Parathyroid adenoma (tissue), 2 donors: Measurements from ENCODE around the gene MRPL38.
"Not testable (repeated sequence)": the region's sequence is repeated elsewhere in the genome, so short reads cannot be mapped to it uniquely, and the experiment has no call there.

Source experiments
- H2AFZ ChIP-seq: fragments of 300-600 bp; sonication (generic); one replicate; pipeline ENCODE4 v1.7.0; 2017; ENCODE audit warnings: antibody characterized with exemption, mild to moderate bottlenecking
- H3K27ac ChIP-seq: fragments of 300-600 bp; sonication (generic); one replicate; pipeline ENCODE4 v1.7.0; 2017
- H3K27me3 ChIP-seq: fragments of 300-600 bp; sonication (generic); one replicate; pipeline ENCODE4 v1.7.0; 2017; ENCODE audit warnings: low read length; ENCODE audit not compliant: control insufficient read depth, insufficient read depth
- H3K36me3 ChIP-seq: fragments of 300-600 bp; sonication (generic); one replicate; pipeline ENCODE4 v1.7.0; 2017; ENCODE audit warnings: low read length; ENCODE audit not compliant: control insufficient read depth, insufficient read depth
- H3K4me1 ChIP-seq: fragments of 300-600 bp; sonication (generic); one replicate; pipeline ENCODE4 v1.7.0; 2017; ENCODE audit warnings: control low read depth
- H3K4me2 ChIP-seq: fragments of 300-600 bp; sonication (generic); one replicate; pipeline ENCODE4 v1.7.0; 2017; ENCODE audit warnings: low read length
- H3K4me3 ChIP-seq: fragments of 300-600 bp; sonication (generic); one replicate; pipeline ENCODE4 v1.7.0; 2017; ENCODE audit warnings: low read depth, low read length
- H3K79me2 ChIP-seq: fragments of 300-600 bp; sonication (generic); one replicate; pipeline ENCODE4 v1.7.0; 2017; ENCODE audit warnings: control low read depth
- H3K9ac ChIP-seq: fragments of 300-600 bp; sonication (generic); one replicate; pipeline ENCODE4 v1.7.0; 2017; ENCODE audit warnings: mild to moderate bottlenecking
- H3K9me3 ChIP-seq: fragments of 300-600 bp; sonication (generic); one replicate; pipeline ENCODE4 v1.7.0; 2017; ENCODE audit warnings: low read length; ENCODE audit not compliant: control insufficient read depth
- CTCF ChIP-seq: fragments of 300-600 bp; sonication (generic); IDR thresholded peaks from one replicate; pipeline ENCODE4 v1.7.0; 2017; ENCODE audit warnings: antibody characterized with exemption, mild to moderate bottlenecking
- donor health status: primary hyperparathyroidism.

The MRPL38 gene

GRCh38 chr17:75853433-75853832 is 51.3 kb downstream of the MRPL38 start:
- H2AFZ ChIP-seq = no peak overlapping the region
- H3K36me3 ChIP-seq = no peaks in the 10 kb centered on the region
- H3K4me1 ChIP-seq = peaks cover 3% of the 10 kb centered on the region
- peak overlapping the region; percentile 25 for H3K27ac ChIP-seq
- H3K9ac ChIP-seq = no peak overlapping the region
- peaks cover 3% of the 10 kb centered on the region for H3K79me2 ChIP-seq
- TF ChIP-seq CTCF = no peak
- no peaks in the 10 kb centered on the region for H3K9me3 ChIP-seq
- no peaks in the 10 kb centered on the region for H3K27me3 ChIP-seq
- no peak overlapping the region for H3K4me3 ChIP-seq
- H3K4me2 ChIP-seq = peak overlapping the region; percentile 26

GRCh38 chr17:75851693-75851991 is 53.0 kb downstream of the MRPL38 start:
- not testable (repeated sequence) for H3K9ac ChIP-seq, H3K27ac ChIP-seq, H3K4me1 ChIP-seq

DNA sequence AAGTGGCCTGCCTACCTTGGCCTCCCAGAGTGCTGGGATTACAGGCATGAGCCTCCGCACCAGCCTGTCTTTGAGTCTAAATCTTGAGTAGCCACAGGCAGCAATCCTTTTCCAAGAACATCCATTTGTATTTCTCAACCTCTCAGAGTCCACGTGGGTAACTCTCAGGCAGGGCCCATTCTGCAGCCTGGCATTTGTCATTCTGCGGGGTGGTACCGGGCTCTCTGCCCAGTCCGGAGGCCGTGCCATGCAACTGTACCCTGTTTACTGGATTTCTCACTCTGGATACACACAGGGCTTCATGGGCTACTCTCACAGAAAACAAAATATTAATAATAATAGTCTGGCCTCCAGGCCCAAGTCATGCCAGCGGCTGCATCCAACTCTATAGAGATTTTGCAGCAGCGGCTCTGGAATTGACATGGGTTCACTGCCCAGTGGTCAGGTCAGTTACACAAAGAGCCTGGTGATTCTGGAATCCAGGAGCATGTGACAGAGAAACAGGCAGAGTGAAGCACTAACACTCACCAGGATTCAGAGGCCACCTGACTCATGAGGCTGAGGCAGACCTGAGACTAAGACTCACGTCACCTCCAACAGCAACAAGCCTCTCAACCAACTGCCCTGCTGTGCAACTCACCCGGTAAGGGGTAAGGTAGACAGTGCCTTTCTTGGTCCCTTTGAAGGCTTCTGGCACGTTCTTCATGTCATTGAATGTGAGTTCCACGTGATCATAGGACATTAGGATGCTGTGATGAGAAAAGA is 53.6 kb downstream of the MRPL38 start:
- peaks cover 3% of the 10 kb centered on the region for H3K4me1 ChIP-seq
- no peak for TF ChIP-seq CTCF
- H3K9me3 ChIP-seq = no peaks in the 10 kb centered on the region
- H3K4me3 ChIP-seq = no peak overlapping the region
- H3K4me2 ChIP-seq = no peak overlapping the region
- no peak overlapping the region for H2AFZ ChIP-seq
- no peaks in the 10 kb centered on the region for H3K36me3 ChIP-seq
- H3K79me2 ChIP-seq = peaks cover 3% of the 10 kb centered on the region
- H3K27me3 ChIP-seq = no peaks in the 10 kb centered on the region
- no peak overlapping the region for H3K27ac ChIP-seq
- no peak overlapping the region for H3K9ac ChIP-seq

More at GRCh38 chr17:75851693-75851991, 53.0 kb downstream of the MRPL38 start:
- H3K9me3 ChIP-seq, H3K27me3 ChIP-seq, H3K79me2 ChIP-seq, H2AFZ ChIP-seq, H3K36me3 ChIP-seq, H3K4me2 ChIP-seq, H3K4me3 ChIP-seq: not testable (repeated sequence)

GRCh38 chr17:75849724-75850123 is 55.0 kb downstream of the MRPL38 start:
- Histone ChIP-seq H3K27ac (no peak overlapping the region), H3K79me2 (peaks cover 3% of the 10 kb centered on the region), H3K9ac (no peak overlapping the region), H3K27me3 (no peaks in the 10 kb centered on the region), H2AFZ (no peak overlapping the region), H3K4me3 (no peak overlapping the region), H3K9me3 (no peaks in the 10 kb centered on the region), H3K4me2 (no peak overlapping the region), H3K36me3 (no peaks in the 10 kb centered on the region), H3K4me1 (peaks cover 11% of the 10 kb centered on the region)
- TF ChIP-seq CTCF = no peak

DNA sequence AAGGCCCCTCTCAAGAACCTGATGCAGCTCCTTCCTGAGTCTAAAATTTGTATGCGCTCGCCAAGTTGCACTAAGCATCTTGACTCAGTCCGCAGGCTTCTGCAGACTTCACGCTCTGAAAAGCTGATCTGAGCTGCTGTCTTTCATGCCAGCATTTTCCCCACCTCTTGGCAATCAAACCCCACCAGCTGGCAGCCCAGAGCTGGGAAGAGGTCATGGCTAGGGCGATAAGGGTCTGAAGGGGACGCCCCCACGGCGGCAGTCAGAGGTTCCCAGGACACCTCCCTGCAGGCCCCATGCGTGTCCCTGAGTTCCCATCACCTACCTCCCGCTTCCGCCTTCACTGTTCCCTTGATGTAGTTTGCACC is 55.4 kb downstream of the MRPL38 start:
- Histone ChIP-seq H3K9ac (no peak overlapping the region), H3K4me1 (peaks cover 11% of the 10 kb centered on the region), H3K27ac (peak overlapping the region; percentile 34), H3K79me2 (peaks cover 3% of the 10 kb centered on the region), H3K4me2 (no peak overlapping the region), H2AFZ (no peak overlapping the region), H3K9me3 (no peaks in the 10 kb centered on the region), H3K36me3 (no peaks in the 10 kb centered on the region), H3K4me3 (no peak overlapping the region), H3K27me3 (no peaks in the 10 kb centered on the region)
- no peak for TF ChIP-seq CTCF
